Stimulated activated naive CD8-positive, alpha-beta T cell treated with anti-CD3 and anti-CD28 coated beads, Interleukin-15, Interleukin-2, amounts not matched to agents 100 ng/mL and 50 ng/mL, for 24 hours (primary cell): ENCODE results near the gene TNNI2.
"Not testable (repeated sequence)": the region's sequence is repeated elsewhere in the genome, so short reads cannot be mapped to it uniquely, and the experiment has no call there.

Experiments
- H3K27ac Mint-ChIP-seq: one replicate; pipeline ENCODE4 v1.8.0; 2021; ENCODE audit warnings: mild to moderate bottlenecking, mixed read lengths
- H3K27me3 Mint-ChIP-seq: one replicate; pipeline ENCODE4 v1.8.0; 2021; ENCODE audit warnings: mixed read lengths
- H3K36me3 Mint-ChIP-seq: one replicate; pipeline ENCODE4 v1.8.0; 2021; ENCODE audit warnings: low read depth, mixed read lengths
- H3K4me1 Mint-ChIP-seq: one replicate; pipeline ENCODE4 v1.8.0; 2021; ENCODE audit warnings: low read depth, mixed read lengths
- H3K4me3 Mint-ChIP-seq: one replicate; pipeline ENCODE4 v1.8.0; 2021; ENCODE audit warnings: mild to moderate bottlenecking, mixed read lengths
- H3K9me3 Mint-ChIP-seq: one replicate; pipeline ENCODE4 v1.8.0; 2021; ENCODE audit warnings: mixed read lengths

The TNNI2 gene

DNA sequence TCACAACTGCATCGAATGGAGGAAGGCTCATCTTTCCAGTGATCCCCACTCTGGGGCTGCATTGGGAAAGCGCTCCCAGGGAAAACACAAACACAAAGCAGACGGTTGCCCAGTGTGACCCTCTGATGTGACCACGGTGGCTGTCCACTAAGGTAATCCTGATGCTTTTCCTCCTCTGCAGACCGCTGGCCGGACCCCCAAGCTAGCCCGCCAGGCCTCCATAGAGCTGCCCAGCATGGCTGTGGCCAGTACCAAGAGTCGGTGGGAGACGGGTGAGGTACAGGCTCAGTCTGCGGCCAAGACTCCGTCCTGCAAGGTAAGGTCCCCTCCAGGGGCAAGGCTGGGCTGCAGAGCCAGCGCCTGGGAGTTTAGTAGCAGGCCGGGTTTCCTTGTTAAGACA is 47.8 kb downstream of the TNNI2 start:
- not testable (repeated sequence) for H3K4me3 Mint-ChIP-seq, H3K27me3 Mint-ChIP-seq, H3K27ac Mint-ChIP-seq, H3K9me3 Mint-ChIP-seq
- Mint-ChIP-seq H3K4me1 (peaks cover 36% of the 10 kb centered on the region), H3K36me3 (peaks cover 14% of the 10 kb centered on the region)

DNA sequence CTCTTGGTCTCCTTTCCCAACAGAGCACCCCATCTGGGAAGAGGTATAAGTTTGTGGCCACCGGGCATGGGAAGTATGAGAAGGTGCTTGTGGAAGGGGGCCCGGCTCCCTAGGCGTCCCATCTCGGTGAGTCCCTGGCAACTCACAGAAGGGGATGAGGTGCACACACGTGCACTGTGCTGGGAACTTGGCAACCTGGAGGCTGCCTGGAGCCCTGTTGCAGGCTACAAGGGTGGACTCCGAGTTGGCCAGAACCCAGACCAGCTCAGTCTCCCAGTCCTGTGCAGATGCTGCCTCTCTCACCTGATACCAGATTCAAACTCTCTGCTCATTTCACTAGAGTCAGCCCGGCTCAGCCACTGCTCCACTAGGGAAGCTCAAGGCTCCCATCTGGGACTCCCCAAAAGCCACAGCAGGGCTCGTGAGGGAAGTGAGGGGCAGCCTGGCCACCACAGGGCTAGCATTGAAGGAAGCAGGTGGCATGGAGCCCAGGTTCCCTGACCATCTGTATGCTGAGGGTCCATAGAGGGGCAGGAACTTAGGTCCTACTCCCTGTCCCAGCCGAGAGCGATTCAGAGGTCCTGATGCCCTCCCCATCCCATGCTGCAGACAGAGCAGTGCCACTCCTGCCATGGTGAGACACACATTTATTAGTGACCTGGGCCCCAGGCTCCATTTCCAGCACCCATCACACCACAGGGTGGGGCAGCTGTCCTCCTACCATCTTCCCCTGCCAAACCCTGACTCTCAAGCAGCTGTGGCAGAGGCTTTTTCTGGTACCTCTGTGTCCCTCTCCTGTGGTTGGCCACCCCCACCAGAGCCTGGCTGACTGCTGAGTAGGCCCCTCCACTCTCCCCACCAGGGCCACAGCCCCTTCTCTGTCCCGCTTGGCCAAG is 48.9 kb downstream of the TNNI2 start:
- H3K4me3 Mint-ChIP-seq = no peak overlapping the region
- peaks cover 41% of the 10 kb centered on the region for H3K4me1 Mint-ChIP-seq
- H3K27ac Mint-ChIP-seq = peak overlapping the region; percentile 91
- no peaks in the 10 kb centered on the region for H3K27me3 Mint-ChIP-seq
- H3K9me3 Mint-ChIP-seq = no peaks in the 10 kb centered on the region
- H3K36me3 Mint-ChIP-seq = peaks cover 14% of the 10 kb centered on the region

DNA sequence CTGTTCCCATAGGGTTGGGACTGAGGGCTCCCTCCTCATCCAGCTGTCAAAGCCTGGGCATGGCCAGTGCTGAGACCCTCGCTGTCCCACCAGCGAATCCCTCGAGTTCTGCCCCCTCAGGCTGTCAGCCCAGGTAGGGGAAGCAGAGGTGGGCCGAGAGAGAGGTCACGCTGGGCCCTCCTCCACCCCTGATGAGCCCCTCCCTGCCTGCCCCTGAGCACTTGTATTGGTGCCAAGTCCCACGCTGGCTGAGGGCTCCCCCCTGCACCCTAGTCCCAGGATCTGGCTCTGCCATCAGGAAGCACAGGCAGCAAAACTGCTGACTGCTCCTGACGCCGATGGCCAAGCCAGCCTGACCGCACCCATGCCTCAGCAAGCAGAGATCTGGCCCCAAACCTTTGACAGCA is 49.6 kb downstream of the TNNI2 start:
- Mint-ChIP-seq H3K27me3 (no peaks in the 10 kb centered on the region), H3K4me1 (peaks cover 44% of the 10 kb centered on the region), H3K4me3 (peak overlapping the region; percentile 73), H3K36me3 (peaks cover 14% of the 10 kb centered on the region), H3K9me3 (no peaks in the 10 kb centered on the region), H3K27ac (peak overlapping the region; percentile 91)

DNA sequence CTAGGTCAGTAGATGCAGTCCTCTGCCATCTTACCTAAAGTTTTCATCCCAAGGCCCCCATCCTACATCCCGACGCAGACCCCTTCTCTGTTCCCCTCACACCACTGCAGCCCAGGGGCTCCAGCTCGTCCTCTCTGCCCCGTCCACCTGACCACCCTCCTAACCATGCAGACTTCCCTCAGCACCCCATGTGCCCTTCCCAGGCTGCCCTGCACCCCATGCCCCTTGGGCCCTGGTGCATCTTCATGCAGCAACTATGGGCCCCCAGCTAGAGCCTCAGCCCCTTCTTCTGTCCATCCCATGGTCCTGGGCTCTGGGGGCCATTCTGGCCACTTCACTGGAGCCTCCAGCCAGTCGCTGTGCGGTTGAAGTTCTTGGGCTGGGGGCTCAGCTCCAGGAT is 50.0 kb downstream of the TNNI2 start:
- Mint-ChIP-seq H3K4me1 (peaks cover 48% of the 10 kb centered on the region), H3K9me3 (no peaks in the 10 kb centered on the region), H3K36me3 (peaks cover 14% of the 10 kb centered on the region), H3K27ac (peak overlapping the region; percentile 91), H3K27me3 (no peaks in the 10 kb centered on the region), H3K4me3 (peak overlapping the region; percentile 73)

DNA sequence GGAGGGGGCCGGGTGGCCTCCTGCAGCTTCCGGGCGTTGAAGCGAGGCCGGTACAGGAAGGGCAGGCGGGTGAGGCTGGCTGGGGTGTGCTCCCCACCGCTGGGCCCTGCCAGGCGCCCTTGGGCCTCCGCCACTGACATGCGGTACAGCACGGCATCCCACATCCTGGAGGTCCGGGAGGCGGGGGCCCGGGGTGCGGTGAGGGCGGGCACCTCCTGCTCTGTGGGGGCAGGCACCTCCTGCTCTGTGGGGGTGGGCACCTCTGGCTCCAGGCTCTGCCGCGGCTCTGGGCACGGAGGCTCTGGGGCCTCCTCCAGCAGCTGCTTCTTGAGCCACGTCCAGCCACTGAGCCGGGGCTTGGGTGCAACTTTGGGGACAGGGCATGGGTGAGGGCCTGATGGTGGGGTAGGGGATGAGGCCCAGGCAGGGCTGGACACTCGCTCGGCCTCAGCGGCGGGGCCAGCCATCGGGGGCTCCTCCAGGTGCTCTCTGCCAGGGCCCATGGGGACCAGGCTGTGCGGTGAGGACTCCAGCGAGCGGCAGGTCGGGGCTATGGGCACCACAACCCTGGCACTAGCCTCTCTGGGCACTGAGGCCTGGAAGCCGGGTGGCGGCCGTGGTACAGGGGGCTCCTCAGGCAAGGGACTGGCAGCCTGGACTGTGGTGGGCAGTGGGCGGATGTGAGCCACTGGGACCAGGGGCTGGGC is 50.6 kb downstream of the TNNI2 start:
- Mint-ChIP-seq H3K27ac (peak overlapping the region; percentile 91), H3K9me3 (no peaks in the 10 kb centered on the region), H3K4me3 (peak overlapping the region; percentile 79)

DNA sequence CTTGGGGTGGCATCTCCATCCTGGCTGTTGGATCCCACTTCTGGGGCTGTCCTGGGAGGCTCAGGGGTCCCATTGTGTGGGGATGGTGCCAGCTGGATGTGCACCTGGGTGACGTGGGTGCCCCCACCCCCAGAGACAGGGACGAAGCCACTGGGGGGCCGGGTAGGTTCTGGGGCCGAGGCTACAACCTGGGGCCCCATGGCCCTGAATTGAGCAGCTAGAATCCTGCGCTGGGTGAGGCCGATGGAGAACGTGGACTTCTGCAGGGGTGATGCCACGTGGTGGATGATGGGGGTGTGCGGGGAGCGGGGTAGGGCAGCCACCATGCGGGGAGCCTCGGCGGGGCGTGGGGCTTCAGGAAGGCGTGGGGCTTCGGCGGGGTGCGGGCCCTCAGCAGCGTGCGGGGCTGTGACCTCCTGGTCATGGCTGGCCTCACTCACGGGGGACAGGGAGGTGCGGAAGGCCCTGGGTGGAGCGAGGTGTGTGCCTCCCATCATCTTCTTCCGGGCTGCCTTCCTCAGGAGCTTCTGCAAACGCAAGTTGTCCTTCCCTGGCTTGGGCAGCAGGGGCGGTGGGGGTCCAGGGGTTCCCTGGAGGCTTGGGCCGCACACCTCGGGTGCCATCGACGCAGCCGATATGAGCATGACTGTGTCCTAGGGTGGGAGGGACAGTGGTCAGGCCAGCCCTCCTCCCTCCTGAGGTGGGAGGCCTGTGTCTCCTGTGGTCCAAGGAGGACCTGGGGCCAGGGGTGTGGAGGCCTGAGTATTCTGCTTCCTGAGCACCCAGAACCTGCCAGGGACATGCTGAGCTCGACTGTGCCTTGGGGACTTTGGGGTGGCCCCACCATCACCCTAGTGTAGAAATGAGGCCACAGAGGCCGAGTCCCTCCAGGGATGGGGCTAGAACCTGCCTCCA is 51.4 kb downstream of the TNNI2 start:
- Mint-ChIP-seq H3K4me3 (peak overlapping the region; percentile 79), H3K9me3 (no peaks in the 10 kb centered on the region), H3K4me1 (peaks cover 49% of the 10 kb centered on the region), H3K36me3 (peaks cover 14% of the 10 kb centered on the region), H3K27me3 (no peaks in the 10 kb centered on the region), H3K27ac (peak overlapping the region; percentile 83)

More for the DNA sequence above, 50.6 kb downstream of the TNNI2 start:
- Mint-ChIP-seq H3K4me1 (peaks cover 49% of the 10 kb centered on the region), H3K36me3 (peaks cover 14% of the 10 kb centered on the region), H3K27me3 (no peaks in the 10 kb centered on the region)
